AML-193 (cell line): ENCODE data around the gene MTERF1.
A peak's percentile ranks its signal among the peaks of the same experiment; 100 is the strongest.
"Not testable (repeated sequence)": the region's sequence is repeated elsewhere in the genome, so short reads cannot be mapped to it uniquely, and the experiment has no call there.

ENCODE experiments used
- DNase-seq, 2 experiments: peaks; one replicate each; lab custom pipeline; 2025; lab: John Stamatoyannopoulos, UW

The MTERF1 gene

DNA sequence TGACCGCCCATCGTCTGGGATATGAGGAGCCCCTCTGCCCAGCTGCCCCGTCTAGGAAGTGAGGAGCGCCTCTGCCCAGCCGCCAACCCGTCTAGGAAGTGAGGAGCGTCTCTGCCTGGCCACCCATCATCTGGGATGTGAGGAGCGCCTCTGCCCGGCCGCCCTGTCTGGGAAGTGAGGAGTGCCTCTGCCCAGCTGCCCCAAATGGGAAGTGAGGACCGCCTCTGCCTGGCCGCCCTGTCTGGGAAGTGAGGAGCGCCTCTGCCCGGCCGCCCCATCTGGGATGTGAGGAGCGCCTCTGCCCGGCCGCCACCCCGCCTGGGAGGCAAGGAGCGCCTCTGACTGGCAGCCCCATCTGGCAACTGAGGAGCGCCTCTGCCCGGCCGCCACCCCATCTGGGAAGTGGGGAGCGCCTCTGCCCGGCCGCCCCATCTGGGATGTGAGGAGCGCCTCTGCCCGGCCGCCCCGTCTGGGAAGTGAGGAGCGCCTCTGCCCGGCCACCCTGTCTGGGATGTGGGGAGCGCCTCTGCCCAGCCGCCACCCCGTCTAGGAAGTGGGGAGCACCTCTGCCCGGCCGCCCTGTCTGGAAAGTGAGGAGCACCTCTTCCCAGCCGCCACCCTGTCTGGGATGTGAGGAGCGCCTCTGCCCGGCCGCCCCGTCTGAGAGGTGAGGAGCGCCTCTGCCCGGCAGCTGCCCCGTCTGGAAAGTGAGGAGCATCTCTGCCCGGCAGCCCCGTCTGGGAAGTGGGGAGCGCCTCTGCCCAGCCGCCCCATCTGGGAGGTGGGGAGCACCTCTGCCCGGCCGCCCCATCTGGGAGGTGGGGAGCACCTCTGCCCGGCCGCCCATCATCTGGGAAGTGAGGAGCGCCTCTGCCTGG is 7.1 kb upstream of the MTERF1 start:
- not testable (repeated sequence) for DNase-seq

DNA sequence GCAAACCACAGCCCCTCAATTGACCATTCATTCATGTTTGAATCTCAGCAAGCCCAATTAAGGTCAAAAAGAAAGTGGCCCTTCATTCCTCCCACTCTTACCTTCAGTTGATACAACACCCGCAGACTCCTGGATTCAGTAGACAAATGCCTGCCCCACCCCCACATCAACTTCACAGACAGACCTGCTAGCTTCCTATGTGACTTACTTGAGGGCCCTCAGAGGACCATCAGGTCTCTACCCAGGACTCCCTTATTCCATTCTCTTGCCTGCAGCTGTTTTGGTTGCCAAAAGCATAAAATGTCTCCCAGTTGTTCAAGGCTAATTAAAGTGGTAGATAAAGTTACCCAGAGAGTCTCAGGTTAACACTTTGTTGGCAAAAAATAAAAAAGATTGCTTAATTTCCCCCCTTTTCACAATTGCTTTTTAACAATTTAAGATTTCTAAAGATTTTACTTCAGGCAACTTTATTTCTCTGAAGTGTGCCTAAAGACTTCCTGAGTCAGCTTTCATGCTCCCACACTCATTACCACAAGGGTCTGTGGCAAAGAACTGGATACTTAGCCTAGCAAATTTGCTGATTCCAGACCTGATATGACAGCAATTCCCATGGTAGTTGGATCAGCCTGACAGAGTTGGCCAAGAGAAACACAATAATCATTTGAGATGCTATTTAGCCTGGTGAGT is 3.3 kb upstream of the MTERF1 start:
- DNase-seq: no peak

DNA sequence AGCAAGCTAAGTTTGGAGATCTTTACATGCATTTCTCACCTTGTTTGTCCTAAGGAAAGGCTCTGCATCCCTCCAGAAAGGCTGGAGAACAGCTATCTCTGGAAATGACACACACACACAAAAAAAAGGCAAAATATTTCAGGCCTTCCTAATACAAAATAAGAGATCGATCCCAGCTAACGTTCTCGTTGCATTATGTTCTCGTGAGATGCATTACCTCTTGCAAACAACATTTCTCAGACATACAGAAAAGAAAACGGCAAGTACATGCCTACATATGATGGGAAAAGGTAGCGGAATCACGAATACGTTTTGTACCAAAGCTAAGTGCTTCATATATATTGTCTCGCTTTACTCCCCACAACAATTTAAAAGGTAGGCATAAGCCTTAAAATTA is 488 bp downstream of the MTERF1 start:
- DNase-seq: no peak

DNA sequence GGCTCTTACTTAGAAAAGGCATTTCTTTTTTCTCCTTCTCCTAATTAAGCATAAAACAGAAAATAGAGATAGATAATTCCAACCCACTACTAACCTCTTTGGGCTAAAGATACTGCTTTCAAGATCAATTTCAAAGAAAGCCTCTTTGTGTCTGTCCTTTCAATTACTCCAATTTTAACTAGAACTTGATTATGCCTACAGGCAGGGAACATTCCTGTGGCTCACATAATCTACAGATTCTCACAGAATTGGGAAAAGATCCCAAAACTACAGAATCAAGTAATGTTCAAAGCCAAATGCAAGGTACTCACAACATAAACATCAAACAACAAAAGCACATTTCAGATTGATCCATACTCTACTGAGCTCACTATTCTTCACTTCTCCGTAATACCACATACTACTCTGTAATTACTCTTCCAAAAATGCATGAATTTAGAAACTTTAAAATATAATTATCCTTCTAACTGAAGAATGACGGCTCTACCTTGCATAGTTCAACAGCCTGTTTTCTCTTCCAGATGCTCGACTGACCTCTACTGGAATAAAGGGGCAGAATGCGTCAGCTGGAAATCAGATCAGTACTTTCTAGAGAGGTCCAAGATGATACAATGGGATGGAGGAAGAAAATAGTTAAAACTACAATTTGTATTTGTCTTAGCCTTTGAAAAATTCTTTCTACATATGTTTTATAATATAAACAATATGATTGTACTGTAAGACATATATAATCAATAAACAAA is 3.9 kb downstream of the MTERF1 start:
- no peak for DNase-seq

DNA sequence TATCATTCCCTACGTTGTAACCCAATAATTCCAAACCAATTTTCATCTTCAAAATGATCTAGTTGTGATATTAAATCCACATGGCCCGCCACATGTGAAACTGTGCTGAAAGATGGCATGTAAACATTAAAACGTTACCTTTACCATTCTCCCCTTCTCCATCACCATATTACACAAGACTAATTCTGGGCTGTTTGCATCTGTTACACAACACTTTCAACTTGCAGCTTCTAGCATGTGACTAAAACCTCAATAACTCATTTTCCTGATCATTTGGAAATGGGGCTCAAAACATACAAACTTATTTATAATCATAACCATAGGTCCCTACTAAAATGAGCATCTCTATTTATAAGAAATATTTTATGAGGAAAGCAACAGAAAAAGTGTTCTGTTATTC is 4.7 kb downstream of the MTERF1 start:
- peak; percentile 67 to 71 for DNase-seq

DNA sequence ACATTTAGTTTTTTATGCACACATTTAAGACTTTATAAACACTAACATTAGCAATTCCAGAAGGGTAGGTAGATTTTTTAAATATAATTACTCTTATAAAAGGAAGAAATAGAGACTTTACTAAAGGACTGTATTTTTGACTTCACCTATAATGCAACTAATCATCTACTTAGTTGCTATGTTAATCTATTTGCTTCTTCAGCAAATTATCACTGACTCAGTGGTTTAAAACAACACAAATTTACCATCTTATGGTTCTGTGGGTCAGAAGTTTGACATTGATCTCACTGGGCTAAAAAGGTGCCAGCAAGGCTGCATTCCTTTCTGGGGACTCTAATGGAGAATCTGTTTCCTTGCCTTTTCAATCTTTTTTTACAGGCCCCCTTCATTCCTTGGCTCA is 7.6 kb downstream of the MTERF1 start:
- no peak for DNase-seq

DNA sequence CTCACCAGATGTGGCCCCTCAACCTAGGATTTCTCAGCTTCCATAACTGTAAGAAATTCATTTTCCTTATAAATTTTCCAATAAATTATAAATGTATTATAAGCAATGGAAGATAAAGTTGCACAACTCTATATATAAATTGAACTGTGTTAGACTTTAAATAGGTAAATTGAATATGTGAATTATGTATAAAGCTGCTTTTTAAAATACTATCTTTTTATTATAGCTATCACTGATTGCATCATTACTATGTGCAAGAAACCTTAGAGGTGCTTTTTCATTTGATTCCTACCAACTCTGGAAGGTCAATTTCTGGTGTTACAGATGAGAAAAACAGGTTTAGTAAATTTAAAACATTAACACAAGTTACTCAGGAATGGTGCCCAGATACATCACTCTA is 8.4 kb downstream of the MTERF1 start:
- DNase-seq: no peak

DNA sequence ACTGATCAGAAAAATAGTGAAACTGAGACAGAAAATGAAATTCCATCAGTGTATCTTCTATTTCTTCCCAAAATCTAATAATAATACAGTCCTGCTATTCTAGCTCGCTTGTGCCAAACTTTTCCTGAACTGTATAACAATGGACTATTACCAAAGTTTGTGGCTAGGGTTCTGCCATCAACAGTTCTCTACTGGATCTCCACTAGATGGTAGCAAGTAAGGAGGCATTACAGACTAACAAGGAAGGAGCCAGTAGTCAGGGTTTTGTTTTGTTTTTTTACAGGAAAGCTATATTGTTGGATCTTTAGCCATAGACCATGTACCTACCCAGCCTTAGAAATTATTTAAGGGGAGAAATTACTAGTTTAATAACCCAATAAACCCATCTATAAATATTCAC is 10.8 kb downstream of the MTERF1 start:
- DNase-seq: no peak

DNA sequence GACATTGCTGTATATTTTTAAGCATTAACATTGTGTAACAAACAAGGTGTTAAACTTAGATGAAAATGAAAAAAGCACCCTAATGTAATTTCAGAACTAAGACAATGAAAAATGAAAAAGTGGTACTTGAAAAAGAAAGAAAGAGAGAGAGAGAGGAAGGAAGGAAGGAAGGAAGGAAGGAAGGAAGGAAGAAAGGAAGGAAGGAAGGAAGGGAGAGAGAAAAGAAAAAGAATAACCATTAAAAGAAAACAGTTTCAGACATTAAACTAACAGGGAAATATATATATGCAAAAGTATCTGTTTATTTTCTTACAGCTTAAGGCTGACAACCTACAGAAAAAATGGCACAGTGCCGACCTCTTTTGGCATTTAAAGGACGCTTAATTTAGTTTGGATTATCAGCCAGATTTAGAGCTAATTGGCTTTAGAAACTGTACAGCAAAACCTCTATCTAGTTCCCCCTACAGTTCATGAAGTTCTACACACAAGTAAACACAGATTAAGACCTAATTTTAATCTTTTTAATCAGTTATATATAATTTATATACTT is 13.8 kb downstream of the MTERF1 start:
- no peak for DNase-seq

DNA sequence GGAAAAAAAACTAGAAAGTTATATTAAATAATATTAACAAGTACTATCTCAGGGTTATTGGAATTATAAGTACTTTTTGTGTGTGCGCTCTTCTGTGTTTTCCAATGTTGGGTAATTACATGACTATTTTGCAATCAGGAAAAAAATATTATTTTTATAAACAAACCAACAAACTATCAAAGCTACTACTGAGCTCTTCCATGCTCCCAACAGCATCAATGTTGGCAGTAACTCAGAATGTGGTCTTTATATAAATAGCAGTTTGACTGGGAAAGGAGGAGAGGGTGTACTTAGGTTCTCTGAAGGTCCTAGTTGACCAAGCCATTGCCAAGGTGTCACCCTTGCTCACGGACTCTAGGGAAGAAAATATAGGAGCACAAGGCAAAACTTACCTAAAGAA is 15.0 kb downstream of the MTERF1 start:
- DNase-seq: no peak

DNA sequence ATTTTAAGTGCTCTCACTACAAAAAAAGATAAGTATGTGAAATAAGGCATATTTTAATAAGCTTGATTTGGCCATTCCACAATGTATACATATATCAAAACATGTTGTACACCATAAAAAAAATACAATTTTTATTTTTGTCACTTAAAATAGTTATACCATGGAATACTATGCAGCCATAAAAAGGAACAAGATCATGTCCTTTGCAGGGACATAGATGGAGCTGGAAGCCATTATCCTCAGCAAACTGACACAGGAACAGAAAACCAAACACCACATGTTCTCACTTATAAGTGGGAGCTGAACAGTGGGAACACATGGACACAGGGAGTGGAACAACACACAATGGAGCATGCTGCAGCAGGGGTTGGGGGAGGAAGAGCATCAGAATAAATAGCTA is 15.9 kb downstream of the MTERF1 start:
- DNase-seq: not testable (repeated sequence)

DNA sequence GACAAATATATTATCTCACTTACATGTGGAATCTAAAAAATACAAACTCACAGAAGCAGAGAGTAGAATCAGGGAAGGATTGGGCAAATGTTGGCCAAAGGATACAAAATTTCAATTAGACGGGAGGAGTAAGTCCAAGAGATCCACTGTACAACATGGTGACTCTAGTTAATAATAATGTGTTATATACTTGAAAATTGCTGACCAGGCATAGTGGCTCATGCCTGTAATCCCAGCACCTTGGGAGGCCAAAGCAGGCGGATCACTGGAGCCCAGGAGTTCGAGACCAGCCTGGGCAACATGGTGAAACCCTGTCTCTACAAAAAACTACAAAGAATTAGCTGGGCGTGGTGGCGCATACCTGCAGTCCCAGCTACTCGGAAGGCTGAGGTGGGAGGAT is 16.4 kb downstream of the MTERF1 start:
- DNase-seq: no peak

DNA sequence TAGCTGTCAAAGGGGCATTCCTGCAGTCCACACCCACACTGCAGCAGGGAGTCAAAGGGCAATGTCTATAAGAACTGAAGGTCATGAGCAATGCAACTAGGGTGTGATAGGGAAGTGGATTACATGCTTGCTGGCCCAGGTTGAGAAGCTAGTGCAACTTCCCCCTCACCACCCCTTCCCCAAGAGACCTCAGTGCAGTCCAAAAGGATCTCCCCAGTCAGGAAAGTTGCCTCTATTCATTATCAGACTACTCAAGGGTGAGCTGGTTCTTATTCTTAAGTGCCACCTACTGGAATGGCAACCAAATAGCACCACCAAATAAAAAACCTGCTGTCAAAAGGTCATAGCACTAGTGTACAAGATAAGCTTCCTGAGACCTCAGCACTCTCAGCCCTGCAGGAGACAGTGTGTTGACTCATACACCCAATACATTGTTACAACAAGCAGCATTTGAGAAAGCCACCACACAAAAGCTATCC is 28.2 kb downstream of the MTERF1 start:
- DNase-seq: peak; percentile 61 to 71

DNA sequence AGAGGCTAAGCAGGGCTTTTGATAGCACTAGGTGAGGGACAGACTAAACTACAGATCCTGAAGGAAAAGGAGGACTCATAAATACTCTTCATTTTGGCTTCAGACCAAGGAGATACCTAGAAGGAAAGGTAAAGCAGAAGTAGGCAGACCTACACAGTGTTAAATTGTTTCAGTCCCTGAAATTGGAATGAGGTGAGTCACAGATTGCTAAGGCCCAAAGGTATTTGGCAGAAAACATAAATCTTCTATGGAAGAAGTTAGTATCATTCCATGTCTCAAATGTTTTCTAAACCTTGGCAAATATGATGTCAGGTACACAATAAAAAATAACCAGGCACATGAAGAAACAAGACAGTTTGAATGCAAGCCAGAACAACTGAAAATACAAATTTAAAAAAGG is 30.0 kb downstream of the MTERF1 start:
- no peak for DNase-seq

DNA sequence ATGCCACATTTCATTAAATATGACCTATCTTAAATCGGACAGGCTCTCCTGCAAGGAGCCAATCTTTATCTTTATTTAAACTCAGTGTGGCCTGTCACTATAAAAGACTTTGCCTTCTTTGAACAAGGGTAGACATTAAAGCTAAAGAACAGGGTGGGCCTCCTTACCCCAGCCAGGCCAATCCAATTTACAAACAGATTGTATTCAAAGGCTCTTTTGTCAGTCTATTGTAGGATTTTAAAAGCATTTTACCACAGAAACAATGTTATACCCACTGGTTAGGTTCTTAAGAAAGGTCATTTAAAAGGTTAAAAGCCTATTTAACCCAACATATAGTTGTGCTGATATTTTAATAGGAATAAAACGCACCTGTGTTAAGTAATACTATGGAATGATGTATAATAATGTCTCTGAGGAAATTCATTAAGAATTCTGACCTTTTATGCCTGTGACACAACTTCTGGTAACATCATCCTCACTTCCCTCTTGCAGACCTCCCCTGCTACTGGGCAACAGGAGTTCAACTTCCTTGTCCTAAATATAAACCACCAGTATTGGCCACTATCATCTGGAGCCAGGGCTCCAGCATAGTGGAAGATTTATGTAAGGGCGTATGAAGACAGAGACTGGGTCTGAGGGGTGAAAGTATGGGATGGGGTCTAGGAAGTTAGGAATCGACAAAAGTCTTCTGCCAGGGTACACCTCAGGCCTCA is 32.5 kb downstream of the MTERF1 start:
- DNase-seq: peak; percentile 75 to 83

DNA sequence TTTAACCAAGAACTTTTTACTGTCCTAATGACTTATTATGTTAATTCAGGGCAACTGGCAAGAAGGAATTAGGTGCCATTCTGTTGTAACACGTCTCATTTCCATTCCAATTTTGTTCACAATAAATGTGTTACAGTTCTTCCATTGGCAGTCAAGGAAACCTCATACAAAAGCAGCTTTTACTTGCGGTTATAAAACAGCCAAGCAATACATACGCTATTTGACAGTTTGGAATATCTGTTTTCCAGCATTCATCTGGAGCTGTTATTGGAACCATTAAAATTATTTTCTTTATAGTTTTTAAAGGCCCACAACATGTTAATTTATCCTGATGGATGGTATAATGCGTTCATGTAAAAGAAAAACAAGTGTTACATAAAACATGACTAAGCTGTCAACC is 33.3 kb downstream of the MTERF1 start:
- no peak for DNase-seq

DNA sequence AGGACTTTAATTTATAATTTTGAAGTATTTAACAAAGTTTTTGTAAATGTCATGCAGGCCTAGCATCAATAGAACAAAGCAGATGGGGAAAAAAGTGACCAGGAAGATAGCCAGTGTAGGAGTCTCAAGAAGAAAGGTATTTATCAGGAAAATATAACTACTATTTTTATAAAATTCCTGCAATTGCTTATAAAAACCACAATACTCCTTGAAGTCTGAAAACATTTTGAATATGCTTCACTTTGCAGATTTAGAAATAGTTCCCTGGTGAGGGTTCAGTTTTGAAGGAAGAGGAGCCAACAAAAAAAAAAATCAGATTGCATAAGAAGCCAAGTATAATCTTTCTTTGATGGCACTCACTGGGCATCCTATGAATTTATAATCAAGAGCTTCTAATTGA is 34.1 kb downstream of the MTERF1 start:
- no peak for DNase-seq

DNA sequence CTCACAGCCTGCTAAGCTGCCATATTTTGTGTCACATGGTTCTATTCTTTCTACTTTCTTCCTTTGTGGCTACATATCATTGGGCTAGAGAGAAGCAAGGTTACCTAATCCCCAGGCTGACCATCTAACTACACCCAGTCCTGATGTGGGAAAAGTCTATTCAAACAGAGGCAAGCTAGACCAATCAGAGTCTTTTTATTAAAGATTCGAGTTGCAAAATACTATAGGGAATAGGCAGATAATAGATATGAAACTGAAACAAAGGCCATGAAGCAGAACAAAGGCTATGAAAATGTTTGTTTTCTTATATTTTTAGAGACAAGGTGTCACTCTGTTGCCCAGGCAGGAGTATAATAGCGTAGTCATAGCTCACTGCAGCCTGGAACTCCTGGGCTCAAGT is 36.7 kb downstream of the MTERF1 start:
- DNase-seq: no peak

DNA sequence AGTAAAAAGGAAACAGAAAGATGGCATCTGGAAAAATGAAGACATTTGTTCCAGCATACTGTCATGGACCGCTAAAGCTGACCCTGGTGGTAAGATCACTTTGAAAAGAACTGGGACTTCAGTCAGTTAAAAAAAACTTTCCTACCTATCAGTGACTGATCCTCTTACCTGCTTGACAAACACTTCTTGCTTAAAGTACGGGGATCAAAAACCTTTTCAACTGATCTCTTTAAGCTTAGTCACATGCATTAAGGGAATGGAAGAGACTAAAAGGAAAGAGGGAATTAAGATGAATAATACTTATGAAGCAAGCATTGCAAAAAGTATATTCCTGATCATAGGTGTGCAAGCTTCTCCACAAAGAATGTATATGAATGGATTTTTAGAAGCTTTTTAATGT is 42.1 kb downstream of the MTERF1 start:
- DNase-seq: no peak

DNA sequence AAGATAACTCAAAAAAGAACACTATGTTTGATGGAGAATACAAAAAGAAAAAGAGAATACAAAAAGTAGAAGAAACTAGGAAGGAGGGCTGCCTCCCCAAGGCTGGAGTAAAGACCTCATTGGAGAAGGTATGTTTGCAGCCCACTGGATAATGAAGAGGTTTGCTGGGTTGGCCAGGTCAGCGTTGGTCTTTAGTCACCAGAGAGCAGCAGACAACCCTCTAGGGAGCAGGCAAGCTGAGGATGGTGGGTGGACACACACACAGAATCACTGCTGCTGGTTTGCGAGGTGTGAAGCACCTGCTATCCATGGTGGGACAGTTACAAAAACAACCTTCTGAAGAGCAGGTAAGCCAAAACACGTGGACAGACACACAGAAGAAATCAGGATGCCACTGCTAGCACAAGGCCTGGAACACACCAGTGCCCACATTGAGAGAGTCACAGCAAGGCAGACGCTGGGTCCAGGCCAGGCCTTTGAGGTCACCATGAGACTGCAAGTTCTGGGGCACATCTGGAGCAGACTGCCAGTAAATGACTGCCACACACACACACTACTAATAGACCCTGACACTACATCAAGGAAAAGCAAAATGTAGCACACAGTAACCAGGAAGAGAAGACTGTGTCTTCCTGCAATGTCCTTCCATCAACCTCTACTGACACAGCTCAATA is 43.0 kb downstream of the MTERF1 start:
- DNase-seq: no peak

DNA sequence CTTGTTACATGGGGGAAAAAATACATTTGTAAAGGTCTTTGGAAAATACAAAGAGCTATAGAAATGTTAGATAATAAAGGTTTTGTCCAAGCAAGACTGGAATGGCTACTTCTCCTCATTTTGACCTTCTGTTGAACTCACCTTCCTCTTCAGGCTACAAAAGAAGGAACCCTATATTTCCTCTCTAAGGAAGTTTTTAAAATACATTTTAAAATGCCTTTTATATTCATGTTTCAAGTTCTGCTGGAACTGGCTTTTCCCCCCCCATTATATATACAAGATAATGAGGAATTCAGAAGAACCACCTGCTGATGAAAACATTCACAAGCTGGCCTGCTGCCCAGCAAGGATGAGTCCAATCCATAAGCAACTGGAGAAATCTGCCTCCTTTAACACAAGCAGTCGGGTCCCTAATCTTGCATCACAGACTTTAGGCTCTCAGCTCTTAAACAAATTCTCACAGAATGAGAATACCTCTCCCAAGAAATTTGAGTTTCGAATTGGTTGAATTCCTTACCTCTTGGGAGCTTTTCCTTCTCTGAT is 44.6 kb downstream of the MTERF1 start:
- DNase-seq: peak in 1 of 2 experiments; percentile 20
